Trophoblast cell (in vitro differentiated cells and primary cell): ENCODE results near the gene PFKP.

Experiments used
- DNase-seq, 2 donors: peaks; one replicate each; pipeline ENCODE4 v3.0.0-alpha.2; 2016
- H2AFZ ChIP-seq: 2 replicates; pipeline ENCODE4 v1.6.1; 2013; ENCODE audit warnings: low read length, moderate library complexity, mild to moderate bottlenecking; ENCODE audit not compliant: insufficient read depth, poor library complexity
- H2AK5ac ChIP-seq: 2 replicates; pipeline ENCODE4 v1.6.1; 2013; ENCODE audit warnings: mild to moderate bottlenecking, low read length
- H2BK120ac ChIP-seq: 2 replicates; pipeline ENCODE4 v1.6.1; 2013; ENCODE audit warnings: low read length, mild to moderate bottlenecking, moderate library complexity; ENCODE audit not compliant: insufficient read depth, poor library complexity
- H2BK12ac ChIP-seq: 2 replicates; pipeline ENCODE4 v1.6.1; 2013; ENCODE audit warnings: mild to moderate bottlenecking, low read length, moderate library complexity
- H2BK5ac ChIP-seq: 2 replicates; pipeline ENCODE4 v1.6.1; 2013; ENCODE audit warnings: low read length, low read depth, moderate library complexity, mild to moderate bottlenecking; ENCODE audit not compliant: poor library complexity
- H3K14ac ChIP-seq: 2 replicates; pipeline ENCODE4 v1.6.1; 2013; ENCODE audit warnings: mild to moderate bottlenecking, low read length
- H3K18ac ChIP-seq: 2 replicates; pipeline ENCODE4 v1.6.1; 2013; ENCODE audit warnings: mild to moderate bottlenecking, low read length
- H3K23ac ChIP-seq: 2 replicates; pipeline ENCODE4 v1.6.1; 2013; ENCODE audit warnings: low read length
- H3K27ac ChIP-seq: 2 replicates; pipeline ENCODE4 v1.5.1; 2013; ENCODE audit warnings: low read depth, mild to moderate bottlenecking, inconsistent platforms, low read length, moderate library complexity
- H3K27me3 ChIP-seq: 2 replicates; pipeline ENCODE4 v1.6.1; 2013; ENCODE audit warnings: inconsistent platforms, mild to moderate bottlenecking, low read length, moderate library complexity; ENCODE audit not compliant: insufficient read depth
- H3K36me3 ChIP-seq, 2 experiments: 1 replicate in 1 of 2; 2 replicates in 1 of 2; pipeline ENCODE4 v1.6.1; 2013; ENCODE audit warnings: low read length in 2 of 2, mild to moderate bottlenecking in 2 of 2, moderate library complexity in 1 of 2; ENCODE audit not compliant: insufficient read depth in 2 of 2, control insufficient read depth in 1 of 2
- H3K4ac ChIP-seq: 2 replicates; pipeline ENCODE4 v1.6.1; 2013; ENCODE audit warnings: low read depth, mild to moderate bottlenecking, low read length, moderate library complexity
- H3K4me1 ChIP-seq, 2 experiments: 1 replicate in 1 of 2; 2 replicates in 1 of 2; pipeline ENCODE4 v1.6.1; 2013; ENCODE audit warnings: low read length in 2 of 2, mild to moderate bottlenecking in 2 of 2, moderate library complexity in 1 of 2; ENCODE audit not compliant: insufficient read depth in 2 of 2, control insufficient read depth in 1 of 2
- H3K4me2 ChIP-seq: 2 replicates; pipeline ENCODE4 v1.6.1; 2013; ENCODE audit warnings: inconsistent platforms, mild to moderate bottlenecking, low read length, moderate library complexity
- H3K4me3 ChIP-seq: 2 replicates; pipeline ENCODE4 v1.5.1; 2013; ENCODE audit warnings: mild to moderate bottlenecking, low read depth, low read length, inconsistent platforms
- H3K79me1 ChIP-seq: one replicate; pipeline ENCODE4 v1.6.1; 2013; ENCODE audit warnings: low read length
- H3K79me2 ChIP-seq: 2 replicates; pipeline ENCODE4 v1.6.1; 2013; ENCODE audit warnings: low read length, mild to moderate bottlenecking; ENCODE audit not compliant: control insufficient read depth, insufficient read depth, poor library complexity
- H3K9ac ChIP-seq: 2 replicates; pipeline ENCODE4 v1.6.1; 2013; ENCODE audit warnings: mild to moderate bottlenecking, low read length
- H3K9me3 ChIP-seq: 2 replicates; pipeline ENCODE4 v1.6.1; 2013; ENCODE audit warnings: low read depth, mild to moderate bottlenecking, control low read depth, inconsistent platforms, low read length; ENCODE audit not compliant: insufficient read depth
- H4K12ac ChIP-seq: 2 replicates; pipeline ENCODE4 v1.6.1; 2013; ENCODE audit warnings: low read depth, mild to moderate bottlenecking, low read length, moderate library complexity
- H4K8ac ChIP-seq: 2 replicates; pipeline ENCODE4 v1.6.1; 2013; ENCODE audit warnings: low read depth, mild to moderate bottlenecking, low read length, moderate library complexity
- H4K91ac ChIP-seq: one replicate; pipeline ENCODE4 v1.6.1; 2013; ENCODE audit warnings: low read depth, mild to moderate bottlenecking, low read length, moderate library complexity
- WGBS: extraction: QIAGEN DNeasy Blood & Tissue Kit; methylation state at CpG from one replicate; pipeline ENCODE4 v1.1.7; 2013; ENCODE audit warnings: missing lambda C conversion rate; ENCODE audit not compliant: insufficient read length, insufficient coverage; ENCODE audit errors: extremely low coverage; 5-methylcytosine and 5-hydroxymethylcytosine counted together

The PFKP gene

GRCh38 chr10:3046981-3047547 is 20.3 kb upstream of the PFKP start:
- WGBS: no CpG with 5 or more reads among the region's 8 CpGs
- peak overlapping the region; percentile 36 for H2BK5ac ChIP-seq
- no peak overlapping the region for H4K8ac ChIP-seq
- H2AK5ac ChIP-seq: no peak overlapping the region
- peak in 1 of 2 donors; percentile 52 for DNase-seq
- peaks cover 3% of the 10 kb centered on the region for H3K9me3 ChIP-seq
- H3K9ac ChIP-seq: no peak overlapping the region
- peaks cover 24% of the 10 kb centered on the region for H3K79me1 ChIP-seq
- no peak overlapping the region for H2AFZ ChIP-seq
- peaks cover 7% of the 10 kb centered on the region for H3K79me2 ChIP-seq
- no peaks in the 10 kb centered on the region for H3K36me3 ChIP-seq
- peak overlapping the region; percentile 87 for H3K27ac ChIP-seq
- H3K27me3 ChIP-seq: no peaks in the 10 kb centered on the region
- H3K4ac ChIP-seq: no peak overlapping the region
- H3K18ac ChIP-seq: no peak overlapping the region
- H4K91ac ChIP-seq: peak overlapping the region; percentile 86
- no peak overlapping the region for H3K14ac ChIP-seq
- H3K4me3 ChIP-seq: no peak overlapping the region
- H4K12ac ChIP-seq: no peak overlapping the region
- H3K23ac ChIP-seq: no peak overlapping the region
- no peak overlapping the region for H3K4me2 ChIP-seq
- peak overlapping the region; percentile 87 for H2BK120ac ChIP-seq
- H3K4me1 ChIP-seq: peaks cover 15 to 23% of the 10 kb centered on the region in 2 experiments
- no peak overlapping the region for H2BK12ac ChIP-seq

- no peak overlapping the region for H3K9ac ChIP-seq
Measured at GRCh38 chr10:3047596-3047995, 19.8 kb upstream of the PFKP start.

GRCh38 chr10:3048119-3049019 is 19.0 kb upstream of the PFKP start:
- H2AFZ ChIP-seq: no peak overlapping the region
- peak overlapping the region; percentile 49 for H3K14ac ChIP-seq
- H2BK120ac ChIP-seq: no peak overlapping the region
- peak overlapping the region; percentile 24 for H4K8ac ChIP-seq
- WGBS: no CpG with 5 or more reads among the region's 17 CpGs
- no peak overlapping the region for H3K18ac ChIP-seq
- peaks cover 9% of the 10 kb centered on the region for H3K79me2 ChIP-seq
- H3K79me1 ChIP-seq: peaks cover 31% of the 10 kb centered on the region
- DNase-seq: no peak
- H4K91ac ChIP-seq: peak overlapping the region; percentile 63
- H4K12ac ChIP-seq: no peak overlapping the region
- no peak overlapping the region for H3K9ac ChIP-seq
- H3K4me2 ChIP-seq: no peak overlapping the region
- no peak overlapping the region for H3K4me3 ChIP-seq
- no peaks in the 10 kb centered on the region for H3K36me3 ChIP-seq
- H2BK5ac ChIP-seq: peak overlapping the region; percentile 57
- no peak overlapping the region for H3K23ac ChIP-seq
- H3K27me3 ChIP-seq: no peaks in the 10 kb centered on the region
- H3K27ac ChIP-seq: peak overlapping the region; percentile 71
- peaks cover 1% of the 10 kb centered on the region for H3K9me3 ChIP-seq
- H3K4ac ChIP-seq: no peak overlapping the region
- peaks cover 19 to 28% of the 10 kb centered on the region in 2 experiments for H3K4me1 ChIP-seq
- peak overlapping the region; percentile 71 for H2BK12ac ChIP-seq
- no peak overlapping the region for H2AK5ac ChIP-seq

More at GRCh38 chr10:3047596-3047995, 19.8 kb upstream of the PFKP start:
- H2AFZ ChIP-seq: no peak overlapping the region
- H3K4me2 ChIP-seq: no peak overlapping the region
- peak overlapping the region; percentile 59 for H4K91ac ChIP-seq
- H3K18ac ChIP-seq: peak overlapping the region; percentile 48
- peak overlapping the region; percentile 18 for H4K8ac ChIP-seq
- H3K79me2 ChIP-seq: peaks cover 7% of the 10 kb centered on the region
- no peak for DNase-seq
- H3K23ac ChIP-seq: no peak overlapping the region
- H3K4ac ChIP-seq: peak overlapping the region; percentile 4
- H3K27ac ChIP-seq: no peak overlapping the region
- peak overlapping the region; percentile 2 for H2BK5ac ChIP-seq
- no peaks in the 10 kb centered on the region for H3K27me3 ChIP-seq
- WGBS: 100% methylated on average over 1 of the region's 6 CpGs
- H3K9me3 ChIP-seq: peaks cover 1% of the 10 kb centered on the region
- peak overlapping the region; percentile 16 for H2AK5ac ChIP-seq
- H3K36me3 ChIP-seq: no peaks in the 10 kb centered on the region
- peak overlapping the region; percentile 93 for H2BK12ac ChIP-seq
- H3K14ac ChIP-seq: peak overlapping the region; percentile 64
- H3K79me1 ChIP-seq: peaks cover 26% of the 10 kb centered on the region
- H3K4me1 ChIP-seq: peaks cover 16 to 24% of the 10 kb centered on the region in 2 experiments
- H3K4me3 ChIP-seq: no peak overlapping the region
- no peak overlapping the region for H4K12ac ChIP-seq
- peak overlapping the region; percentile 48 for H2BK120ac ChIP-seq

DNA sequence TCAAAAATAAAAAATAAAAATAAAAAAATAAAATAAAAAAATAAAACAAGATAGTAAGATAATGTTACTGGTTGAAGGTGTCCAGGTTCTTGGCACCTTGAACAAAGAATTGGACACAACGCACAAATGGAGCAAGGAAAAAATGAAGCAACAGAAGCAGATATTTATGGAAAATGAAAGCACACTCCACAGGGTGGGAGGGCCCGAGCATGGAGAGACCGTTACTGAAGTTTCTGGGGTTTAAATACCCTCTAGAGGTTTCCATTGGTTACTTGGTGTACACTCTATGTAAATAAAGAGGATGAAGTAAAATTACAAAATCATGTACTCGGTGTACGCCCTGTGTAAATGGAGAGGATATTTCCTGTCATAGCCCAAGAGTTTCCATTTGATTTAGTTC is 15.7 kb upstream of the PFKP start:
- Histone ChIP-seq H2BK120ac (no peak overlapping the region), H2BK12ac (peak overlapping the region; percentile 39), H3K27me3 (no peaks in the 10 kb centered on the region), H3K4me3 (no peak overlapping the region), H3K36me3 (no peaks in the 10 kb centered on the region), H4K8ac (no peak overlapping the region), H3K18ac (no peak overlapping the region), H3K4me2 (no peak overlapping the region), H3K9ac (no peak overlapping the region), H3K23ac (no peak overlapping the region), H4K12ac (no peak overlapping the region), H2AK5ac (peak overlapping the region; percentile 10), H3K79me1 (peaks cover 32% of the 10 kb centered on the region), H3K4me1 (peaks cover 10 to 31% of the 10 kb centered on the region in 2 experiments), H4K91ac (peak overlapping the region; percentile 36), H2AFZ (no peak overlapping the region), H3K79me2 (peaks cover 2% of the 10 kb centered on the region), H2BK5ac (no peak overlapping the region), H3K4ac (no peak overlapping the region), H3K27ac (no peak overlapping the region), H3K14ac (no peak overlapping the region), H3K9me3 (peaks cover 1% of the 10 kb centered on the region)
- DNase-seq: no peak
- WGBS: no CpG with 5 or more reads among the region's 5 CpGs
